DND-41 (cell line): ENCODE measurements around the gene CHRNE.

Experiments
- CTCF ChIP-seq: IDR thresholded peaks from 2 replicates; pipeline ENCODE4 v1.5.1; 2012; ENCODE audit warnings: borderline replicate concordance, low read length, moderate library complexity, mild to moderate bottlenecking; ENCODE audit not compliant: poor library complexity, severe bottlenecking; ENCODE audit errors: extremely low read depth
- EZH2 ChIP-seq: IDR thresholded peaks from 3 replicates; pipeline ENCODE4 v1.6.1; 2012; ENCODE audit warnings: borderline replicate concordance, low read depth, mild to moderate bottlenecking, moderate library complexity, low read length, inconsistent platforms; ENCODE audit not compliant: severe bottlenecking

DNA sequence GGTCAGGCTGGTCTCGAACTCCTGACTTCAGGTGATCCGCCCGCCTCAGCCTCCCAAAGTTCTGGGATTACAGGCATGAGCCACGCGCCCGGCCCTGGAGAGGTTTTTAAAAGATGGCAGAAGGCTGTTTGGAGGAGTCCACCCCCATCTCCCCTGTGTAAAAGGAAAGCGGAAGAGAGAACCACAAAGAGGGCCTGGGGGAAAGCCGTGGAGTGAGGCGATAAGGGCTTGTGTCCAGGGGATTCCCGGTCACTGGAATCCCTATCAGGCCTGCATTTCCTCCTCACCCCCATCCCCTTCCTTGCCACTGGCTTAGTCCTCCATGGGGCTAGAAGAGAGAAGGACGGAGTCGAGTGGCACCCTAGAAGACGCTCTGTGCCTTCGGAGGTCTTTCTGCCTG, 29.1 kb upstream of the CHRNE start, which contains the start of gene GP1BA:
- TF ChIP-seq CTCF (no peak), EZH2 (no peak)
